Retinal pigment epithelial cell (primary cell): ENCODE results near the gene ZNF444.
A peak's percentile ranks its signal among the peaks of the same experiment; 100 is the strongest.

Experiments used
- DNase-seq: peaks from one replicate; pipeline ENCODE4 v3.0.0-alpha.2; 2010; ENCODE audit warnings: low read depth
- H3K4me3 ChIP-seq: 2 replicates; pipeline ENCODE4 v1.5.1; 2011; ENCODE audit warnings: mild to moderate bottlenecking, low read length, control low read depth, moderate library complexity
- CTCF ChIP-seq: conservative IDR thresholded peaks from 2 replicates; pipeline ENCODE4 v1.5.1; 2011; ENCODE audit warnings: low read depth, low read length, control low read depth, inconsistent platforms

ZNF444 gene

GRCh38 chr19:56133858-56134653 is 7.0 kb upstream of the ZNF444 start:
- H3K4me3 ChIP-seq, result no peak overlapping the region
- no peak for TF ChIP-seq CTCF
- no peak for DNase-seq

DNA sequence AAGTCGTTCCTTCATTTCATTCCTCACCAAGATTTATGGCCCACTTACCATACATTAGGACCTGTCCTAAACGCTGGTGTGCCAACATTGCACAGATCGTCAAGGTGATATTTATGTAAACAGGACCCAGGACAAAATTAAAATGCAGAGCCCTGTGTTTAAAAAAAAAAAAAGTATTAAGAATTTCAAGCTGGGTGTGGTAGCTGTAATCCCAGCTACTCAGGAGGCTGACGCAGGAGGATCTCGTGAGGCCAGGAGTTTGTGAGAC is 6.5 kb upstream of the ZNF444 start:
- no peak overlapping the region for H3K4me3 ChIP-seq
- TF ChIP-seq CTCF, result no peak
- no peak for DNase-seq

- no peak for DNase-seq
- no peak overlapping the region for H3K4me3 ChIP-seq
- TF ChIP-seq CTCF, result no peak
Observed at GRCh38 chr19:56136362-56136761, 4.7 kb upstream of the ZNF444 start.

DNA sequence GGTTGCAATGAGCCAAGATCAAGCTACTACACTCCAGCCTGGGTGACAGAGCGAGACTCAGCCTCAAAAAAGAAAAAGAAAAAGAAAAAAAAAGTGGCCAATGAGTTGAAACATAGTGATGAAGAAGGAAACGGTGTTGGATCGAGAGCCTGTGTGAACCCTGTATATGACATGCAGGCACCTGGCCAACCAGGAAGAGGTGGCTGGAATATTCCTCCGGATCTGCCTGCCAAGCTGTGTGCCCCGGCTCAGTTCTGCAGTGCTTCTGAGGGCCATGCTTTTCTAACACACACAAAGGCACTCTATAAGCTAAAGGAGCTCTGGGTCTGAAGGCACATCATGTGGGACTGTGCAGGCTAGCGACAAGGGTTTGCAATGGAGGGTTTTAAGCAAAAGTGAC is 3.7 kb upstream of the ZNF444 start:
- no peak for TF ChIP-seq CTCF
- no peak for DNase-seq
- H3K4me3 ChIP-seq, result no peak overlapping the region

GRCh38 chr19:56138069-56138468 is 3.0 kb upstream of the ZNF444 start:
- no peak for DNase-seq
- no peak overlapping the region for H3K4me3 ChIP-seq
- TF ChIP-seq CTCF, result no peak

DNA sequence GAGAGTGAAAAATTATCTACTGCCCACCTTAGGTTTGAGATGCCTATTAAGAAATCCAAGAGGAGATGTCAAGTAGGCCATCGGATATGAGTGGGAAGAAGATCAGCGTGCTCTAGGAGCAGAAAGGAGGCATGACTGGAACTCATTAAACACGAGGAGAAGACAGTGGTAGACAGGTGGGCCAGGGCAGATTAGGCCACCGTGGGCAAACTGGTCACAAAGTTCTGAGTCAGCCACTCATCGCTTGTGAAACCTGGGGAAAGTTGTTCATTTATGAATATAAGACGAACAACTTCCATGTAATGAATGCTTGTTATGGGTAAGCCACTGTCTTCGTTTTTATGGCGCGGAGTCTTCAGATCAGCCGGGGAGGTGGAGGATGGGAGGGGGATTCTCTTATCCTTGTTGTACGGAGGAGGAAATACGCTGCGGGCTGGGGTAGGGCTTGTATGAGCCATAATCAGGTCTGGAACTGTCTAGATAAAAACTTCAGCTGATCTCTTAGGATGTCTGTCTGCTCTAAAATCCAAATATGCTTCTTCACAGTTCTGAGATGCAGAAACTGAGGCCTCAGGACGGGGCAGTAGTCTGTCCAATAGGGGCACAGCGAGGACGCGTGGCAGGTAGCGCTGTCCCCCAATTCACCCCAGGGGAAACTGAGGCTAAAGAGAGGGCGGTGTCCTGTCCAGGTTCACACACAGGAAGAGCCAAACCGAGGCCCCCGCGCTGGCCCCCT is 1.1 kb upstream of the ZNF444 start:
- peak overlapping the region; percentile 72 for H3K4me3 ChIP-seq
- TF ChIP-seq CTCF, result no peak
- no peak for DNase-seq
